Keratinocyte (primary cell): ENCODE results near the gene PLCL1. TPM values are rescaled to one million over a fixed set of nuclear protein-coding genes. Genes with fewer than 3 reads are reported as not detected.

Experiments
- DNase-seq: peaks from one replicate; pipeline ENCODE4 v3.0.0-alpha.2; 2011; ENCODE audit warnings: low read depth, missing footprints, low spot score
- FAIRE-seq: peaks from 2 replicates; lab custom pipeline; 2011; peaks lifted over from hg19 to GRCh38; lab: Jason Lieb, UNC
- H2AFZ ChIP-seq: 2 replicates; pipeline ENCODE4 v1.6.0; 2012; ENCODE audit warnings: low read length, control low read depth, inconsistent platforms; ENCODE audit not compliant: control insufficient read depth
- H3K27ac ChIP-seq: 2 replicates; pipeline ENCODE4 v1.5.1; 2011; ENCODE audit warnings: low read length; ENCODE audit not compliant: control insufficient read depth, insufficient read depth
- H3K27me3 ChIP-seq: 3 replicates; pipeline ENCODE4 v1.6.0; 2011; ENCODE audit warnings: low read length; ENCODE audit not compliant: control insufficient read depth, insufficient read depth; ENCODE audit errors: extremely low read depth
- H3K36me3 ChIP-seq, 2 experiments: 2 replicates in 1 of 2; 3 replicates in 1 of 2; pipeline ENCODE4 v1.5.1; 2011; ENCODE audit warnings: low read length in 2 of 2, mild to moderate bottlenecking in 1 of 2; ENCODE audit not compliant: control insufficient read depth in 2 of 2, insufficient read depth in 2 of 2; ENCODE audit errors: extremely low read depth in 1 of 2
- H3K4me1 ChIP-seq: 3 replicates; pipeline ENCODE4 v1.5.1; 2011; ENCODE audit warnings: low read length; ENCODE audit not compliant: control insufficient read depth, insufficient read depth; ENCODE audit errors: extremely low read depth
- H3K4me2 ChIP-seq: 3 replicates; pipeline ENCODE4 v1.6.0; 2011; ENCODE audit warnings: low read depth, low read length; ENCODE audit not compliant: control insufficient read depth, insufficient read depth; ENCODE audit errors: extremely low read depth
- H3K4me3 ChIP-seq, 3 experiments: fragments of 200-600 bp in 1 of 3; sonication (generic) in 1 of 3; 2 replicates in 2 of 3; 3 replicates in 1 of 3; pipeline ENCODE4 v1.5.1; 2011 to 2016; ENCODE audit warnings: low read length in 3 of 3, mild to moderate bottlenecking in 3 of 3, control low read depth in 2 of 3, inconsistent platforms in 1 of 3, low read depth in 1 of 3, mixed read lengths in 1 of 3, mixed run types in 1 of 3, moderate library complexity in 1 of 3; ENCODE audit not compliant: control insufficient read depth in 2 of 3, insufficient read depth in 2 of 3; ENCODE audit errors: extremely low read depth in 1 of 3
- H3K79me2 ChIP-seq: 2 replicates; pipeline ENCODE4 v1.6.0; 2012; ENCODE audit warnings: low read length; ENCODE audit not compliant: control insufficient read depth, insufficient read depth
- H3K9ac ChIP-seq: 3 replicates; pipeline ENCODE4 v1.6.0; 2011; ENCODE audit warnings: low read length; ENCODE audit not compliant: control insufficient read depth, insufficient read depth; ENCODE audit errors: extremely low read depth
- H3K9me1 ChIP-seq: 3 replicates; pipeline ENCODE4 v1.6.0; 2011; ENCODE audit warnings: low read length; ENCODE audit not compliant: control insufficient read depth, insufficient read depth; ENCODE audit errors: extremely low read depth
- H3K9me3 ChIP-seq: 2 replicates; pipeline ENCODE4 v1.5.1; 2012; ENCODE audit warnings: low read depth, low read length; ENCODE audit not compliant: control insufficient read depth
- H4K20me1 ChIP-seq: 3 replicates; pipeline ENCODE4 v1.6.0; 2011; ENCODE audit warnings: low read length; ENCODE audit not compliant: control insufficient read depth, insufficient read depth; ENCODE audit errors: extremely low read depth
- CTCF ChIP-seq, 3 experiments: IDR thresholded peaks in 1 of 3; conservative IDR thresholded peaks in 1 of 3; optimal IDR thresholded peaks in 1 of 3; 2 replicates in 2 of 3; 3 replicates in 1 of 3; pipeline versions ENCODE3 to v1.5.1; 2011; ENCODE audit warnings: low read length in 3 of 3, mild to moderate bottlenecking in 3 of 3, moderate library complexity in 2 of 3, control low read depth in 1 of 3, inconsistent platforms in 1 of 3; ENCODE audit not compliant: insufficient read depth in 2 of 3; ENCODE audit errors: extremely low read depth in 1 of 3
- EZH2 ChIP-seq: IDR thresholded peaks from one replicate; pipeline ENCODE4 v1.6.1; 2012; ENCODE audit warnings: inconsistent platforms, mild to moderate bottlenecking, low read length, moderate library complexity
- dilution Hi-C: fragments of 300-500 bp; cut with MboI; formaldehyde crosslinking; loops from one replicate; pipeline ENCODE4 v1.7.0; 2020; ENCODE audit warnings: low sequenced_read_pairs; ENCODE audit not compliant: extremely low pct_ligation_motif_present
- polyA plus RNA-seq, 5 experiments: library from polyadenylated mRNA; depleted of rRNA in 3 of 5; stranded (reverse) in 3 of 5; stranded (forward) in 1 of 5; unstranded in 1 of 5; fragments of >200 nt; gene quantifications; 1 replicate in 1 of 5; 2 replicates in 3 of 5; 3 replicates in 1 of 5; pipeline versions ENCODE4 v1.2.1 to v1.2.3, GENCODE V29; 2011 to 2012; ENCODE audit warnings: missing spikeins in 2 of 5, low read depth in 1 of 5, low replicate concordance in 1 of 5

The PLCL1 gene
- polyA plus RNA-seq, 1 donor (not counting 4 experiments of a cell fraction or from before 2014, with no cell fraction given) = 0.01 TPM

GRCh38 chr2:197822333-197822732 is 17.9 kb downstream of the PLCL1 start:
- no peak overlapping the region for H3K9ac ChIP-seq
- H2AFZ ChIP-seq = no peak overlapping the region
- H3K27me3 ChIP-seq = no peaks in the 10 kb centered on the region
- no peaks in the 10 kb centered on the region for H3K36me3 ChIP-seq
- no peaks in the 10 kb centered on the region for H3K79me2 ChIP-seq
- dilution Hi-C loops = loop anchor here (25.0 kb wide), 1 partner anchor 290 kb away; no protein-coding TSS in a partner anchor
- TF ChIP-seq CTCF (optimal IDR thresholded peaks at IDR 0.05 in 1 of 3, IDR thresholded peaks at IDR 0.05 in 1 of 3, conservative IDR thresholded peaks at IDR 0.05 in 1 of 3; ENCODE audit: extremely low read depth in 1 of 3, insufficient read depth in 2 of 3, low read length in 3 of 3) = no peak
- TF ChIP-seq EZH2 = no peak
- no peaks in the 10 kb centered on the region for H4K20me1 ChIP-seq
- no peak overlapping the region for H3K27ac ChIP-seq
- DNase-seq (no peak), FAIRE-seq (no peak)
- H3K4me2 ChIP-seq = no peak overlapping the region
- H3K4me1 ChIP-seq = no peaks in the 10 kb centered on the region
- H3K9me3 ChIP-seq = no peaks in the 10 kb centered on the region
- no peaks in the 10 kb centered on the region for H3K9me1 ChIP-seq
- no peak overlapping the region for H3K4me3 ChIP-seq

- FAIRE-seq (no peak), DNase-seq (no peak)
- H3K9me1 ChIP-seq = no peaks in the 10 kb centered on the region
- no peak overlapping the region for H3K4me3 ChIP-seq
- no peaks in the 10 kb centered on the region for H3K4me1 ChIP-seq
- no peak overlapping the region for H3K27ac ChIP-seq
- no peak overlapping the region for H3K4me2 ChIP-seq
- dilution Hi-C loops = no loop called here
- no peaks in the 10 kb centered on the region for H3K27me3 ChIP-seq
- no peaks in the 10 kb centered on the region for H3K9me3 ChIP-seq
- TF ChIP-seq EZH2 (no peak), CTCF (optimal IDR thresholded peaks at IDR 0.05 in 1 of 3, IDR thresholded peaks at IDR 0.05 in 1 of 3, conservative IDR thresholded peaks at IDR 0.05 in 1 of 3; ENCODE audit: extremely low read depth in 1 of 3, insufficient read depth in 2 of 3, low read length in 3 of 3) (no peak)
- no peak overlapping the region for H2AFZ ChIP-seq
- no peaks in the 10 kb centered on the region for H4K20me1 ChIP-seq
- H3K36me3 ChIP-seq = no peaks in the 10 kb centered on the region
- no peaks in the 10 kb centered on the region for H3K79me2 ChIP-seq
- no peak overlapping the region for H3K9ac ChIP-seq
Observed at GRCh38 chr2:197827618-197828017, 23.2 kb downstream of the PLCL1 start.
